ENCODE measurements around the gene TWF1. TPM values are rescaled to one million over a fixed set of nuclear protein-coding genes. Genes with fewer than 3 reads are reported as not detected.
A peak's percentile ranks its signal among the peaks of the same experiment; 100 is the strongest.

The TWF1 gene
- total RNA-seq (10 to 100 TPM; 72.3 to 77.5 TPM), total RNA-seq (33.6 to 125 (median 63.4) reads per million in 172 experiments)
- polyA plus RNA-seq (2013, experiment 1 of 2) = 27.8 TPM
- polyA plus RNA-seq (2013, experiment 2 of 2) = 32.4 TPM

- Histone ChIP-seq H3K36me3 (ENCODE audit: insufficient read depth, low read length) (peaks cover 28% of the 10 kb centered on the region), H3K27me3 (ENCODE audit: control insufficient read depth in 1 of 2, insufficient read depth in 2 of 2, low read length in 2 of 2) (no peaks in the 10 kb centered on the region), H3K4me1 (ENCODE audit: insufficient read depth, low read length) (no peaks in the 10 kb centered on the region), H3K4me3 (ENCODE audit: low read length) (peak within 1 kb of the TSS; percentile 89), H3K9me3 (ENCODE audit: control insufficient read depth in 1 of 2, insufficient read depth in 1 of 2, low read length in 2 of 2) (no peaks in the 10 kb centered on the region), H3K27ac (ENCODE audit: low read depth in 1 of 2, low read length in 2 of 2) (peak within 1 kb of the TSS; percentile 87 to 94)
- Mint-ChIP-seq H3K27me3 (no peaks in the 10 kb centered on the region), H3K4me1 (ENCODE audit: low read depth) (peaks cover 48% of the 10 kb centered on the region), H3K36me3 (ENCODE audit: low read depth) (peaks cover 40% of the 10 kb centered on the region), H3K27ac (peak within 1 kb of the TSS; percentile 97), H3K9me3 (no peaks in the 10 kb centered on the region), H3K4me3 (peak within 1 kb of the TSS; percentile 100)
- TF ChIP-seq CTCF (IDR thresholded peaks at IDR 0.05) = no peak
- DNase-seq (peak; percentile 66 to 92 (median 80)), ATAC-seq (ENCODE audit: poor library complexity) (peak; percentile 78)
- CTCF ChIA-PET = interaction anchor here (1.1 to 3.4 kb wide), 7 partner anchors 10 to 76 kb away, joined by 3 to 16 read pairs (median 6); partner anchors contain the start of gene IRAK4
- intact Hi-C loops (cut with DNase I, micrococcal nuclease) = loop anchor here (1.0 to 2.0 kb wide), 3 partner anchors 27 to 47 kb away; partner anchors contain the start of genes IRAK4 (in 1 of the 2) and PUS7L (in 1 of the 2)
- POLR2A ChIA-PET = interaction anchor here (0.7 to 5.2 kb wide), 11 partner anchors 10 to 1041 kb away, joined by 3 to 153 read pairs (median 6); partner anchors contain the start of genes IRAK4, PUS7L and TMEM117
Measured at GRCh38 chr12:43805860-43806736, at the start of gene TWF1. Gene TWF1, minus strand, starts transcription at chr12:43806317. Its CDS starts 72 bp downstream, at chr12:43806245.

DNA sequence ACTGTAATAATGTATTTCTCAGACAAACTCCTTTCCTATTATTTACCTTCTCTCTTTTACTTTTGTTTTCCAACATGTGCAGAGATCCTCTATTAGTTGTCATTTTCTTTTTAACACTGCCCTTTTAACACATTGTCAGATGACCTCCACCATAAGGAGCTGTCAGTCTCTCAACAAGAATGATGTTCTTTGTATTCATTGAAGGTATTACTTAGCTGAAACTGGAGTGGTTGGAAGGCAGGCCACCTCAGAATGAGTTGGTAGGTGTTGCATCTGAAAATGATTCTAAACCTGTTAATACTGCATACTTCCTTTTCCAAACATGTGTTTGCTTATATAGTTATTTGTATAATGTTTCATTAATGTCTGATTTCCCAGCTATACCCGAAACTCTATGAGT, 46.6 kb upstream of the TWF1 start:
- no peak for DNase-seq
- ATAC-seq (ENCODE audit: poor library complexity) = no peak
- Mint-ChIP-seq H3K4me1 (ENCODE audit: low read depth) (no peaks in the 10 kb centered on the region), H3K4me3 (no peak overlapping the region), H3K9me3 (peaks cover 2% of the 10 kb centered on the region), H3K27ac (no peak overlapping the region), H3K27me3 (no peaks in the 10 kb centered on the region), H3K36me3 (ENCODE audit: low read depth) (peaks cover 11% of the 10 kb centered on the region)
- no peak for TF ChIP-seq CTCF (IDR thresholded peaks at IDR 0.05)
- H3K27ac ChIP-seq (ENCODE audit: low read depth in 1 of 2, low read length in 2 of 2) = no peak overlapping the region
- H3K4me1 ChIP-seq (ENCODE audit: insufficient read depth, low read length) = no peaks in the 10 kb centered on the region
- CTCF ChIA-PET = interaction anchor here (1.5 kb wide), 1 partner anchor 30 kb away, joined by 4 read pairs; no protein-coding TSS in a partner anchor
- no peak overlapping the region for H3K4me3 ChIP-seq (ENCODE audit: low read length)
- H3K36me3 ChIP-seq (ENCODE audit: insufficient read depth, low read length) = no peaks in the 10 kb centered on the region
- H3K9me3 ChIP-seq (ENCODE audit: control insufficient read depth in 1 of 2, insufficient read depth in 1 of 2, low read length in 2 of 2) = no peaks in the 10 kb centered on the region
- POLR2A ChIA-PET = no interaction called here
- no peaks in the 10 kb centered on the region for H3K27me3 ChIP-seq (ENCODE audit: control insufficient read depth in 1 of 2, insufficient read depth in 2 of 2, low read length in 2 of 2)
- intact Hi-C loops (cut with DNase I, micrococcal nuclease) = no loop called here

GRCh38 chr12:43848786-43849185, 42.7 kb upstream of the TWF1 start:
- DNase-seq = no peak
- CTCF ChIA-PET = no interaction called here
- Histone ChIP-seq H3K27me3 (ENCODE audit: control insufficient read depth in 1 of 2, insufficient read depth in 2 of 2, low read length in 2 of 2) (no peaks in the 10 kb centered on the region), H3K36me3 (ENCODE audit: insufficient read depth, low read length) (no peaks in the 10 kb centered on the region), H3K4me1 (ENCODE audit: insufficient read depth, low read length) (no peaks in the 10 kb centered on the region), H3K4me3 (ENCODE audit: low read length) (no peak overlapping the region), H3K27ac (ENCODE audit: low read depth in 1 of 2, low read length in 2 of 2) (no peak overlapping the region), H3K9me3 (ENCODE audit: control insufficient read depth in 1 of 2, insufficient read depth in 1 of 2, low read length in 2 of 2) (no peaks in the 10 kb centered on the region)
- no peaks in the 10 kb centered on the region for H3K27me3 Mint-ChIP-seq
- intact Hi-C loops (cut with DNase I, micrococcal nuclease) = loop anchor here in 1 of 2 experiments (5.0 kb wide), 1 partner anchor 36 kb away; no protein-coding TSS in a partner anchor
- peaks cover 31% of the 10 kb centered on the region for H3K36me3 Mint-ChIP-seq (ENCODE audit: low read depth)
- TF ChIP-seq CTCF (IDR thresholded peaks at IDR 0.05) = no peak
- no peaks in the 10 kb centered on the region for H3K4me1 Mint-ChIP-seq (ENCODE audit: low read depth)
- H3K9me3 Mint-ChIP-seq = peaks cover 6% of the 10 kb centered on the region
- H3K27ac Mint-ChIP-seq = no peak overlapping the region
- no peak overlapping the region for H3K4me3 Mint-ChIP-seq
- POLR2A ChIA-PET = no interaction called here
- ATAC-seq (ENCODE audit: poor library complexity) = no peak
